ENCODE results near the gene TIMP2. TPM values are rescaled to one million over a fixed set of nuclear protein-coding genes. Genes with fewer than 3 reads are reported as not detected.

Gene TIMP2
- total RNA-seq, 1 experiment from 2014 or later = 29.0 TPM

DNA sequence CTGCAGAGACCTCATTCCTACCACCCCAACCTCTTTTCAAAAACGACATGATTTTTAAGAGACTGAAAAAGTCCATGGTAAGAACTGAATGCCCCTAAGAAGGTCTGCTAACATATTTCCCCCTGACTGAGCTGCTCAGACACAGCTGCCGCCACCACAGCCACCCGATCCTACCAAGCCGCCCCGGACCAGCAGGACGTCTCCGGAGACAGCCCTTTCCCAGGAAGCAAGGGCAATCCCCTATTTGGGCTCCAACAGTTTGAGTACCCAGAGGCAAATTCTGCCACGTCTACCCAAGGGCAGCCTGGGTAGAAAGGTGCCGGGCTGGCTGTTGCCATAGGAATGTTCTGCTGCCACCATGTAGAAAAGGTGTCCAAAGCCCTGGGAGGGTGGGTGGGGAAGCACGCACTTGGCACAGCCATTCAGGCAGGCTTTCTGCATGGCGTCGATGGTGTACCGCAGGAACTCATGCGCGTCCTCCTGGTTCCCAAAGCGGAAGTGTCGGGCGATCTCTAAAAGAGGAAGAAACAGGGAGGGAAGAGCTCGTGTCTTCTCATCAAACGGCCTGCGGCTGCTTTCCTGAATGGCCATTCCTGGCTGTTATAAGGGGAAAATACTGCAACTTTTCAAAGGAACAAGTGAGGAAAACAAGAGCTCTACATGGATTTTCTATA lies 98.2 kb downstream of the TIMP2 start:
- no peaks in the 10 kb centered on the region for H3K4me1 ChIP-seq (ENCODE audit: insufficient read depth, low read length)
- H3K18ac ChIP-seq (ENCODE audit: insufficient read length, low read depth, low read length) = no peak overlapping the region
- WGBS (ENCODE audit: extremely low coverage, insufficient read length, low lambda C conversion rate) = no CpG with 5 or more reads among the region's 21 CpGs
- H2BK120ac ChIP-seq (ENCODE audit: low read depth, low read length, poor library complexity, severe bottlenecking) = no peak overlapping the region
- H3K36me3 Mint-ChIP-seq (ENCODE audit: insufficient read depth in 1 of 3, low read depth in 3 of 3) = peaks cover 62 to 93% (median 92%) of the 10 kb centered on the region in 3 experiments
- no peak for DNase-seq
- no peak overlapping the region for H3K56ac ChIP-seq (ENCODE audit: insufficient read length, low read depth, low read length)
- H3K14ac ChIP-seq (ENCODE audit: insufficient read depth, low read length) = no peak overlapping the region
- TF ChIP-seq, protein P1, sequence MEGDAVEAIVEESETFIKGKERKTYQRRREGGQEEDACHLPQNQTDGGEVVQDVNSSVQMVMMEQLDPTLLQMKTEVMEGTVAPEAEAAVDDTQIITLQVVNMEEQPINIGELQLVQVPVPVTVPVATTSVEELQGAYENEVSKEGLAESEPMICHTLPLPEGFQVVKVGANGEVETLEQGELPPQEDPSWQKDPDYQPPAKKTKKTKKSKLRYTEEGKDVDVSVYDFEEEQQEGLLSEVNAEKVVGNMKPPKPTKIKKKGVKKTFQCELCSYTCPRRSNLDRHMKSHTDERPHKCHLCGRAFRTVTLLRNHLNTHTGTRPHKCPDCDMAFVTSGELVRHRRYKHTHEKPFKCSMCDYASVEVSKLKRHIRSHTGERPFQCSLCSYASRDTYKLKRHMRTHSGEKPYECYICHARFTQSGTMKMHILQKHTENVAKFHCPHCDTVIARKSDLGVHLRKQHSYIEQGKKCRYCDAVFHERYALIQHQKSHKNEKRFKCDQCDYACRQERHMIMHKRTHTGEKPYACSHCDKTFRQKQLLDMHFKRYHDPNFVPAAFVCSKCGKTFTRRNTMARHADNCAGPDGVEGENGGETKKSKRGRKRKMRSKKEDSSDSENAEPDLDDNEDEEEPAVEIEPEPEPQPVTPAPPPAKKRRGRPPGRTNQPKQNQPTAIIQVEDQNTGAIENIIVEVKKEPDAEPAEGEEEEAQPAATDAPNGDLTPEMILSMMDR (conservative IDR thresholded peaks at IDR 0.05) = no peak
- H3K79me2 ChIP-seq (ENCODE audit: insufficient read depth, low read length) = peaks cover 6% of the 10 kb centered on the region; the same call in 1 of the 2 replicates
- H2BK20ac ChIP-seq (ENCODE audit: low read depth, low read length, poor library complexity, severe bottlenecking) = no peak overlapping the region
- no peak overlapping the region for H2BK5ac ChIP-seq (ENCODE audit: insufficient read length, low read length)
- H3K9ac ChIP-seq (ENCODE audit: extremely low read depth, insufficient read length, low read length) = no peak overlapping the region
- no peak overlapping the region for H3K4ac ChIP-seq (ENCODE audit: low read depth, low read length)
- no peak overlapping the region for H2BK12ac ChIP-seq (ENCODE audit: insufficient read length, low read depth, low read length)
- H4K20me1 ChIP-seq (ENCODE audit: control insufficient read depth, insufficient read depth, insufficient read length) = no peaks in the 10 kb centered on the region
- H3K4me3 Mint-ChIP-seq = no peak overlapping the region
- H3T11ph ChIP-seq (ENCODE audit: low read length) = no peak overlapping the region
- H3K27ac Mint-ChIP-seq = peak overlapping the region in 1 of 3 experiments; percentile 81; a peak in 1 of 7 replicates
- no peak overlapping the region for H3K23ac ChIP-seq (ENCODE audit: insufficient read length, low read depth, low read length)
- no peak overlapping the region for H2BK15ac ChIP-seq (ENCODE audit: low read depth, low read length)
- no peaks in the 10 kb centered on the region for H3K27me3 Mint-ChIP-seq (ENCODE audit: low read depth)
- H2AK5ac ChIP-seq (ENCODE audit: insufficient read length, low read length) = no peak overlapping the region
- no peak overlapping the region for H2AFZ ChIP-seq (ENCODE audit: low read length)
- H3K27ac ChIP-seq (ENCODE audit: insufficient read length, low read depth, low read length) = no peak overlapping the region
- H4K91ac ChIP-seq (ENCODE audit: insufficient read length, low read depth, low read length) = no peak overlapping the region
- H3K27me3 ChIP-seq (ENCODE audit: insufficient read depth, low read length) = no peaks in the 10 kb centered on the region
- no peaks in the 10 kb centered on the region for H3K23me2 ChIP-seq (ENCODE audit: insufficient read length, low read depth, low read length, poor library complexity, severe bottlenecking)
- H3K9me3 ChIP-seq (ENCODE audit: control insufficient read depth, low read depth, low read length) = no peaks in the 10 kb centered on the region
- no peaks in the 10 kb centered on the region for H3K9me3 Mint-ChIP-seq
- peaks cover 8% of the 10 kb centered on the region for H3K79me1 ChIP-seq (ENCODE audit: insufficient read depth, low read depth, low read length, poor library complexity, severe bottlenecking)
- no peak overlapping the region for H3K4me2 ChIP-seq (ENCODE audit: insufficient read depth, insufficient read length, low read length)
- H4K8ac ChIP-seq (replicated peaks; ENCODE audit: insufficient read length, low read depth, low read length) = no peak overlapping the region
- no peaks in the 10 kb centered on the region for H3K4me1 Mint-ChIP-seq
- H4K5ac ChIP-seq (ENCODE audit: insufficient read length, low read depth, low read length) = no peak overlapping the region

Measured in H9 (cell line).